Parathyroid adenoma (tissue), 2 donors: ENCODE results near the gene WWOX.

Source experiments
- H2AFZ ChIP-seq: fragments of 300-600 bp; sonication (generic); one replicate; pipeline ENCODE4 v1.7.0; 2017; ENCODE audit warnings: antibody characterized with exemption, mild to moderate bottlenecking
- H3K27ac ChIP-seq: fragments of 300-600 bp; sonication (generic); one replicate; pipeline ENCODE4 v1.7.0; 2017
- H3K27me3 ChIP-seq: fragments of 300-600 bp; sonication (generic); one replicate; pipeline ENCODE4 v1.7.0; 2017; ENCODE audit warnings: low read length; ENCODE audit not compliant: control insufficient read depth, insufficient read depth
- H3K36me3 ChIP-seq: fragments of 300-600 bp; sonication (generic); one replicate; pipeline ENCODE4 v1.7.0; 2017; ENCODE audit warnings: low read length; ENCODE audit not compliant: control insufficient read depth, insufficient read depth
- H3K4me1 ChIP-seq: fragments of 300-600 bp; sonication (generic); one replicate; pipeline ENCODE4 v1.7.0; 2017; ENCODE audit warnings: control low read depth
- H3K4me2 ChIP-seq: fragments of 300-600 bp; sonication (generic); one replicate; pipeline ENCODE4 v1.7.0; 2017; ENCODE audit warnings: low read length
- H3K4me3 ChIP-seq: fragments of 300-600 bp; sonication (generic); one replicate; pipeline ENCODE4 v1.7.0; 2017; ENCODE audit warnings: low read depth, low read length
- H3K79me2 ChIP-seq: fragments of 300-600 bp; sonication (generic); one replicate; pipeline ENCODE4 v1.7.0; 2017; ENCODE audit warnings: control low read depth
- H3K9ac ChIP-seq: fragments of 300-600 bp; sonication (generic); one replicate; pipeline ENCODE4 v1.7.0; 2017; ENCODE audit warnings: mild to moderate bottlenecking
- H3K9me3 ChIP-seq: fragments of 300-600 bp; sonication (generic); one replicate; pipeline ENCODE4 v1.7.0; 2017; ENCODE audit warnings: low read length; ENCODE audit not compliant: control insufficient read depth
- CTCF ChIP-seq: fragments of 300-600 bp; sonication (generic); IDR thresholded peaks from one replicate; pipeline ENCODE4 v1.7.0; 2017; ENCODE audit warnings: antibody characterized with exemption, mild to moderate bottlenecking
- donor health status: primary hyperparathyroidism.

WWOX gene

GRCh38 chr16:78607022-78607421 is 507.6 kb downstream of the WWOX start:
- Histone ChIP-seq H3K9me3 (no peaks in the 10 kb centered on the region), H3K4me2 (no peak overlapping the region), H3K36me3 (no peaks in the 10 kb centered on the region), H3K9ac (no peak overlapping the region), H3K4me1 (peaks cover 30% of the 10 kb centered on the region), H3K27ac (peak overlapping the region; percentile 94), H3K79me2 (no peaks in the 10 kb centered on the region), H2AFZ (peak overlapping the region; percentile 65), H3K4me3 (no peak overlapping the region), H3K27me3 (no peaks in the 10 kb centered on the region)
- TF ChIP-seq CTCF: no peak

GRCh38 chr16:78607465-78607864 is 508.0 kb downstream of the WWOX start:
- Histone ChIP-seq H3K27ac (peak overlapping the region; percentile 94), H2AFZ (peak overlapping the region; percentile 65), H3K4me1 (peaks cover 34% of the 10 kb centered on the region), H3K27me3 (no peaks in the 10 kb centered on the region), H3K4me3 (no peak overlapping the region), H3K4me2 (peak overlapping the region; percentile 25), H3K36me3 (no peaks in the 10 kb centered on the region), H3K9me3 (no peaks in the 10 kb centered on the region), H3K9ac (no peak overlapping the region), H3K79me2 (no peaks in the 10 kb centered on the region)
- TF ChIP-seq CTCF: no peak

GRCh38 chr16:78608305-78608776 is 508.9 kb downstream of the WWOX start:
- Histone ChIP-seq H3K79me2 (no peaks in the 10 kb centered on the region), H3K9ac (no peak overlapping the region), H3K36me3 (no peaks in the 10 kb centered on the region), H2AFZ (peak overlapping the region; percentile 65), H3K9me3 (no peaks in the 10 kb centered on the region), H3K27ac (peak overlapping the region; percentile 94), H3K4me1 (peaks cover 43% of the 10 kb centered on the region), H3K4me3 (no peak overlapping the region), H3K27me3 (no peaks in the 10 kb centered on the region), H3K4me2 (peak overlapping the region; percentile 70)
- no peak for TF ChIP-seq CTCF

GRCh38 chr16:78609402-78610274 is 510.2 kb downstream of the WWOX start:
- Histone ChIP-seq H3K4me3 (peak overlapping the region; percentile 38), H3K9ac (peak overlapping the region; percentile 9), H2AFZ (peak overlapping the region; percentile 65), H3K4me2 (peak overlapping the region; percentile 70), H3K27ac (peak overlapping the region; percentile 94), H3K9me3 (no peaks in the 10 kb centered on the region), H3K27me3 (no peaks in the 10 kb centered on the region), H3K4me1 (peaks cover 53% of the 10 kb centered on the region), H3K36me3 (no peaks in the 10 kb centered on the region), H3K79me2 (no peaks in the 10 kb centered on the region)
- no peak for TF ChIP-seq CTCF

- H2AFZ ChIP-seq: peak overlapping the region; percentile 14
- peak overlapping the region; percentile 94 for H3K27ac ChIP-seq
- H3K4me3 ChIP-seq: no peak overlapping the region
- peaks cover 48% of the 10 kb centered on the region for H3K4me1 ChIP-seq
- H3K9ac ChIP-seq: no peak overlapping the region
- H3K4me2 ChIP-seq: no peak overlapping the region
- no peaks in the 10 kb centered on the region for H3K9me3 ChIP-seq
- no peaks in the 10 kb centered on the region for H3K36me3 ChIP-seq
- H3K79me2 ChIP-seq: no peaks in the 10 kb centered on the region
- H3K27me3 ChIP-seq: no peaks in the 10 kb centered on the region
- no peak for TF ChIP-seq CTCF
Observed at GRCh38 chr16:78611318-78611717, 511.9 kb downstream of the WWOX start.
